K562 (cell line): ENCODE results near the gene MRPL4. TPM values are rescaled to one million over a fixed set of nuclear protein-coding genes. Genes with fewer than 3 reads are reported as not detected.
A peak's percentile ranks its signal among the peaks of the same experiment; 100 is the strongest.

ENCODE experiments used
- BHLHE40 ChIP-seq: IDR thresholded peaks from 2 replicates; pipeline ENCODE4 v1.6.1; 2011; ENCODE audit warnings: low read length, improper control_type of control experiment
- CREM ChIP-seq: IDR thresholded peaks from 2 replicates; pipeline ENCODE4 v1.6.1; 2014; ENCODE audit warnings: antibody characterized with exemption, low read depth
- EGR1 ChIP-seq: fragments of 450-650 bp; conservative IDR thresholded peaks from 2 replicates; pipeline ENCODE4 v1.6.1; 2017; ENCODE audit warnings: mild to moderate bottlenecking
- MCM5 ChIP-seq: fragments of 450-650 bp; IDR thresholded peaks from 2 replicates; pipeline ENCODE4 v1.6.1; 2016; ENCODE audit warnings: low read depth
- NCOA6 ChIP-seq: fragments of 450-650 bp; IDR thresholded peaks from 2 replicates; pipeline ENCODE4 v1.6.1; 2017; ENCODE audit warnings: mild to moderate bottlenecking
- NFRKB ChIP-seq: fragments of 450-650 bp; IDR thresholded peaks from 2 replicates; pipeline ENCODE4 v1.6.1; 2016; ENCODE audit warnings: low read depth
- NR2C2 ChIP-seq, 2 experiments: fragments of 200-800 bp in 1 of 2; sonication (Bioruptor generic) in 1 of 2; sonication (generic) in 1 of 2; formaldehyde crosslinking in 1 of 2; IDR thresholded peaks; 2 replicates each; pipeline versions ENCODE4 v1.6.1 to v1.8.0; 2016 to 2022; ENCODE audit warnings: mild to moderate bottlenecking in 1 of 2, missing compliant biosample characterization in 1 of 2, missing genetic modification characterization in 1 of 2, missing genetic modification reagents in 1 of 2
- PHF8 ChIP-seq: fragments of 200-600 bp; sonication (generic); IDR thresholded peaks from 2 replicates; pipeline ENCODE4 v1.6.1; 2012; ENCODE audit warnings: mixed run types, mild to moderate bottlenecking, inconsistent platforms, low read length, moderate library complexity, borderline replicate concordance
- POLR2AphosphoS5 ChIP-seq: IDR thresholded peaks from 2 replicates; pipeline ENCODE4 v1.6.1; 2011; ENCODE audit warnings: mild to moderate bottlenecking, low read depth, low read length, moderate library complexity; ENCODE audit not compliant: control insufficient read depth, insufficient read depth
- RBM22 ChIP-seq: fragments of 200-400 bp; formaldehyde crosslinking; IDR thresholded peaks from 2 replicates; pipeline ENCODE4 v1.6.1; 2018; ENCODE audit warnings: low read length, low read depth; ENCODE audit not compliant: poor library complexity, severe bottlenecking
- SIN3A ChIP-seq, 2 experiments: fragments of 150-350 bp in 1 of 2; IDR thresholded peaks; 2 replicates each; pipeline ENCODE4 v1.6.1; 2011 to 2016; ENCODE audit warnings: borderline replicate concordance in 2 of 2, low read depth in 2 of 2, low read length in 2 of 2, mild to moderate bottlenecking in 2 of 2, moderate library complexity in 2 of 2; ENCODE audit not compliant: control insufficient read depth in 1 of 2
- TAF7 ChIP-seq: fragments of 450-650 bp; IDR thresholded peaks from 2 replicates; pipeline ENCODE4 v1.6.1; 2016; ENCODE audit warnings: missing genetic modification characterization, missing compliant biosample characterization
- ZBTB7A ChIP-seq: IDR thresholded peaks from 2 replicates; pipeline ENCODE4 v1.6.1; 2011; ENCODE audit warnings: low read depth, mild to moderate bottlenecking, low read length, moderate library complexity, borderline replicate concordance; ENCODE audit not compliant: control insufficient read depth
- ZFX ChIP-seq: sonication (generic); formaldehyde crosslinking; IDR thresholded peaks from 2 replicates; pipeline ENCODE4 v1.8.0; 2022; ENCODE audit warnings: mild to moderate bottlenecking, missing genetic modification reagents, moderate library complexity
- polyA plus RNA-seq, 8 experiments: library from polyadenylated mRNA; depleted of rRNA in 4 of 8; stranded (reverse) in 5 of 8; unstranded in 3 of 8; fragments of >200 nt; fragmentation: Nextera tagmentation in 2 of 8; fragmentation: Illumina TruSeq in 1 of 8; extraction: Ambion mirVana in 2 of 8; extraction: Trizol in 1 of 8; gene quantifications; 2 replicates each; pipeline versions ENCODE4 v1.2.1 to v1.2.3, GENCODE V29; 2011 to 2014; ENCODE audit warnings: inconsistent platforms in 1 of 8, missing spikeins in 1 of 8
- total RNA-seq, 7 experiments: library from RNA; depleted of rRNA in 6 of 7; stranded (reverse); fragments of >200 nt in 6 of 7; fragmentation: Illumina TruSeq in 2 of 7; extraction: Trizol in 2 of 7; gene quantifications; 2 replicates each; pipeline versions ENCODE4 v1.2.1 to v1.2.3, GENCODE V29; 2011 to 2021; ENCODE audit warnings: low replicate concordance in 1 of 7
- TF ChIP-seq, protein P1 (sequence below), 2 experiments: fragments of 200-800 bp in 1 of 2; sonication (Bioruptor generic) in 1 of 2; sonication (generic) in 1 of 2; formaldehyde crosslinking in 1 of 2; IDR thresholded peaks in 1 of 2; conservative IDR thresholded peaks in 1 of 2; 2 replicates each; pipeline versions ENCODE4 v1.5.0 to v1.6.1; 2016 to 2020; ENCODE audit warnings: missing compliant biosample characterization in 1 of 2, missing genetic modification characterization in 1 of 2, missing genetic modification reagents in 1 of 2
- TF ChIP-seq, protein P2 (sequence below), 2 experiments: IDR thresholded peaks; 2 replicates each; pipeline ENCODE4 v1.6.1; 2011; ENCODE audit warnings: borderline replicate concordance in 1 of 2, control low read depth in 1 of 2, low read depth in 1 of 2, low read length in 1 of 2, mild to moderate bottlenecking in 1 of 2, mixed read lengths in 1 of 2, moderate library complexity in 1 of 2; ENCODE audit not compliant: insufficient read depth in 1 of 2, insufficient read length in 1 of 2, poor library complexity in 1 of 2, severe bottlenecking in 1 of 2; ENCODE audit errors: extremely low read depth in 1 of 2
- TF ChIP-seq, protein P3 (sequence below): sonication (generic); formaldehyde crosslinking; IDR thresholded peaks from 2 replicates; pipeline ENCODE4 v1.8.0; 2022; ENCODE audit warnings: mild to moderate bottlenecking, missing genetic modification reagents

The MRPL4 gene
- total and polyA plus RNA-seq, 9 of the 15 experiments (the other 6 are each of a cell fraction or from before 2014, with no cell fraction given), result 1.4 to 239 (median 64.9) TPM

DNA sequence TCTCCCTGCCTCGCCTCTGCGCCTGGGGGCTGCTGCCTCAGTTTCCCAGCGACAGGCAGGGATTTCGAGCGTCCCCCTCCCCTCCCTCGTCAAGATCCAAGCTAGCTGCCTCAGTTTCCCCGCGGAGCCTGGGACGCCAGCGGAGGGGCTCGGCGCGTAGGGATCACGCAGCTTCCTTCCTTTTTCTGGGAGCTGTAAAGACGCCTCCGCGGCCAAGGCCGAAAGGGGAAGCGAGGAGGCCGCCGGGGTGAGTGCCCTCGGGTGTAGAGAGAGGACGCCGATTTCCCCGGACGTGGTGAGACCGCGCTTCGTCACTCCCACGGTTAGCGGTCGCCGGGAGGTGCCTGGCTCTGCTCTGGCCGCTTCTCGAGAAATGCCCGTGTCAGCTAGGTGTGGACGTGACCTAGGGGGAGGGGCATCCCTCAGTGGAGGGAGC is 18.2 kb downstream of the MRPL4 start (continued):
- TF ChIP-seq ZBTB7A (peak; percentile 36; the same call in 1 of the 2 replicates), MCM5 (no peak), NFRKB (0 out of 2 replicates have a peak, but pooled peaks have one; percentile 24), EGR1 (peak; percentile 31; the same call in 1 of the 2 replicates), NR2C2 (CRISPR knock-in tag; IDR thresholded peaks at IDR 0.05) (0 out of 2 replicates have a peak, but pooled peaks have one; percentile 29), NR2C2 (tag; IDR thresholded peaks at IDR 0.05) (no peak), POLR2AphosphoS5 (no peak), ZFX (peak; percentile 59; the same call in 1 of the 2 replicates), CREM (peak; percentile 66), PHF8 (peak; percentile 18; the same call in 1 of the 2 replicates), SIN3A (IDR thresholded peaks at IDR 0.05; ENCODE audit: borderline replicate concordance in 2 of 2, control insufficient read depth in 1 of 2, low read depth in 2 of 2, low read length in 2 of 2) (no peak), BHLHE40 (0 out of 2 replicates have a peak, but pooled peaks have one; percentile 26), NCOA6 (peak; percentile 49; the same call in 1 of the 2 replicates), TAF7 (tag) (0 out of 2 replicates have a peak, but pooled peaks have one; percentile 25), RBM22 (peak; percentile 10)
- TF ChIP-seq, protein P1, sequence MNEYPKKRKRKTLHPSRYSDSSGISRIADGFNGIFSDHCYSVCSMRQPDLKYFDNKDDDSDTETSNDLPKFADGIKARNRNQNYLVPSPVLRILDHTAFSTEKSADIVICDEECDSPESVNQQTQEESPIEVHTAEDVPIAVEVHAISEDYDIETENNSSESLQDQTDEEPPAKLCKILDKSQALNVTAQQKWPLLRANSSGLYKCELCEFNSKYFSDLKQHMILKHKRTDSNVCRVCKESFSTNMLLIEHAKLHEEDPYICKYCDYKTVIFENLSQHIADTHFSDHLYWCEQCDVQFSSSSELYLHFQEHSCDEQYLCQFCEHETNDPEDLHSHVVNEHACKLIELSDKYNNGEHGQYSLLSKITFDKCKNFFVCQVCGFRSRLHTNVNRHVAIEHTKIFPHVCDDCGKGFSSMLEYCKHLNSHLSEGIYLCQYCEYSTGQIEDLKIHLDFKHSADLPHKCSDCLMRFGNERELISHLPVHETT (CRISPR knock-in tag; conservative IDR thresholded peaks at IDR 0.05 in 1 of 2, IDR thresholded peaks at IDR 0.05 in 1 of 2), result peak in 1 of 2 experiments; percentile 47; a peak in 1 of 4 replicates
- TF ChIP-seq, protein P2, sequence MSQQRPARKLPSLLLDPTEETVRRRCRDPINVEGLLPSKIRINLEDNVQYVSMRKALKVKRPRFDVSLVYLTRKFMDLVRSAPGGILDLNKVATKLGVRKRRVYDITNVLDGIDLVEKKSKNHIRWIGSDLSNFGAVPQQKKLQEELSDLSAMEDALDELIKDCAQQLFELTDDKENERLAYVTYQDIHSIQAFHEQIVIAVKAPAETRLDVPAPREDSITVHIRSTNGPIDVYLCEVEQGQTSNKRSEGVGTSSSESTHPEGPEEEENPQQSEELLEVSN (IDR thresholded peaks at IDR 0.05; ENCODE audit: borderline replicate concordance in 1 of 2, extremely low read depth in 1 of 2, insufficient read depth in 1 of 2, insufficient read length in 1 of 2, low read depth in 1 of 2, low read length in 1 of 2, poor library complexity in 1 of 2, severe bottlenecking in 1 of 2), result peak in 1 of 2 experiments; percentile 52
- TF ChIP-seq, protein P3, sequence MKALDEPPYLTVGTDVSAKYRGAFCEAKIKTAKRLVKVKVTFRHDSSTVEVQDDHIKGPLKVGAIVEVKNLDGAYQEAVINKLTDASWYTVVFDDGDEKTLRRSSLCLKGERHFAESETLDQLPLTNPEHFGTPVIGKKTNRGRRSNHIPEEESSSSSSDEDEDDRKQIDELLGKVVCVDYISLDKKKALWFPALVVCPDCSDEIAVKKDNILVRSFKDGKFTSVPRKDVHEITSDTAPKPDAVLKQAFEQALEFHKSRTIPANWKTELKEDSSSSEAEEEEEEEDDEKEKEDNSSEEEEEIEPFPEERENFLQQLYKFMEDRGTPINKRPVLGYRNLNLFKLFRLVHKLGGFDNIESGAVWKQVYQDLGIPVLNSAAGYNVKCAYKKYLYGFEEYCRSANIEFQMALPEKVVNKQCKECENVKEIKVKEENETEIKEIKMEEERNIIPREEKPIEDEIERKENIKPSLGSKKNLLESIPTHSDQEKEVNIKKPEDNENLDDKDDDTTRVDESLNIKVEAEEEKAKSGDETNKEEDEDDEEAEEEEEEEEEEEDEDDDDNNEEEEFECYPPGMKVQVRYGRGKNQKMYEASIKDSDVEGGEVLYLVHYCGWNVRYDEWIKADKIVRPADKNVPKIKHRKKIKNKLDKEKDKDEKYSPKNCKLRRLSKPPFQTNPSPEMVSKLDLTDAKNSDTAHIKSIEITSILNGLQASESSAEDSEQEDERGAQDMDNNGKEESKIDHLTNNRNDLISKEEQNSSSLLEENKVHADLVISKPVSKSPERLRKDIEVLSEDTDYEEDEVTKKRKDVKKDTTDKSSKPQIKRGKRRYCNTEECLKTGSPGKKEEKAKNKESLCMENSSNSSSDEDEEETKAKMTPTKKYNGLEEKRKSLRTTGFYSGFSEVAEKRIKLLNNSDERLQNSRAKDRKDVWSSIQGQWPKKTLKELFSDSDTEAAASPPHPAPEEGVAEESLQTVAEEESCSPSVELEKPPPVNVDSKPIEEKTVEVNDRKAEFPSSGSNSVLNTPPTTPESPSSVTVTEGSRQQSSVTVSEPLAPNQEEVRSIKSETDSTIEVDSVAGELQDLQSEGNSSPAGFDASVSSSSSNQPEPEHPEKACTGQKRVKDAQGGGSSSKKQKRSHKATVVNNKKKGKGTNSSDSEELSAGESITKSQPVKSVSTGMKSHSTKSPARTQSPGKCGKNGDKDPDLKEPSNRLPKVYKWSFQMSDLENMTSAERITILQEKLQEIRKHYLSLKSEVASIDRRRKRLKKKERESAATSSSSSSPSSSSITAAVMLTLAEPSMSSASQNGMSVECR, result no peak
